Inferior parietal cortex (tissue), 1 donor: ENCODE results near the gene GSS.

Experiments
- DNase-seq: peaks from one replicate; pipeline ENCODE4 v3.0.0-alpha.2; 2016; ENCODE audit errors: extremely low spot score

The GSS gene

GRCh38 chr20:34993941-34994508 lies 38.4 kb upstream of the GSS start:
- DNase-seq: no peak

GRCh38 chr20:34992751-34993417 lies 37.3 kb upstream of the GSS start:
- DNase-seq: no peak

GRCh38 chr20:34990661-34991214 lies 35.1 kb upstream of the GSS start:
- DNase-seq: no peak

- no peak for DNase-seq
Observed at GRCh38 chr20:34990231-34990630, 34.6 kb upstream of the GSS start.

GRCh38 chr20:34989670-34990069 lies 34.1 kb upstream of the GSS start:
- DNase-seq: no peak

GRCh38 chr20:34989118-34989517 lies 33.5 kb upstream of the GSS start:
- DNase-seq: no peak

GRCh38 chr20:34988191-34988540 lies 32.6 kb upstream of the GSS start:
- no peak for DNase-seq

GRCh38 chr20:34987288-34988190 lies 31.9 kb upstream of the GSS start:
- DNase-seq: no peak

- DNase-seq: no peak
Observed at GRCh38 chr20:34986311-34987287, 31.0 kb upstream of the GSS start.

GRCh38 chr20:34985461-34986310 lies 30.1 kb upstream of the GSS start:
- no peak for DNase-seq

GRCh38 chr20:34984756-34985261 lies 29.2 kb upstream of the GSS start:
- DNase-seq: no peak

- DNase-seq: no peak
Observed at GRCh38 chr20:34983995-34984735, 28.6 kb upstream of the GSS start.

GRCh38 chr20:34983089-34983820 lies 27.6 kb upstream of the GSS start:
- no peak for DNase-seq

- DNase-seq: no peak
Observed at GRCh38 chr20:34982270-34983088, 26.9 kb upstream of the GSS start.

- DNase-seq: no peak
Observed at GRCh38 chr20:34980543-34981233, 25.1 kb upstream of the GSS start.

GRCh38 chr20:34979366-34980153 lies 24.0 kb upstream of the GSS start:
- DNase-seq: no peak
